Lung microvascular endothelial cell (primary cell): Measurements from ENCODE around the gene TH. TPM values are rescaled to one million over a fixed set of nuclear protein-coding genes. Genes with fewer than 3 reads are reported as not detected.

ENCODE experiments used
- DNase-seq, 2 donors: peaks; one replicate each; pipeline versions ENCODE4 v3.0.0 to v3.0.0-alpha.2; 2010; ENCODE audit warnings: low read depth in 2 of 2
- total RNA-seq: library from RNA; depleted of rRNA; stranded (reverse); fragments of >200 nt; gene quantifications from 2 replicates; pipeline ENCODE4 v1.2.1, GENCODE V29; 2014

Gene TH
- total RNA-seq, 1 donor from 2014 or later: under 0.01 TPM

GRCh38 chr11:2114430-2115241 lies 57.0 kb downstream of the TH start:
- no peak for DNase-seq

Other genes with a start within 250 kb of the TH start
- gene MRPL23, start 224.5 kb downstream of the TH start, total RNA-seq: 58.0 and 77.6 TPM in 2 replicates
- 20.0 and 53.6 TPM in 2 replicates for gene H19, start 174.0 kb downstream of the TH start, total RNA-seq
- 4.6 and 6.7 TPM in 2 replicates for gene IGF2, start 32.4 kb downstream of the TH start, total RNA-seq
- gene INS, start 10.6 kb downstream of the TH start, total RNA-seq: not detected in 2 replicates
- gene ASCL2, start 98.8 kb upstream of the TH start, total RNA-seq: under 0.01 TPM in 1 of 2 replicates, not detected in the other
- not detected in 2 replicates for gene C11orf21, start 130.1 kb upstream of the TH start, total RNA-seq
- gene TSPAN32, start 130.2 kb upstream of the TH start, total RNA-seq: not detected in 2 replicates
- 140 and 212 TPM in 2 replicates for gene CD81, start 205.5 kb upstream of the TH start, total RNA-seq
- 36.8 and 57.3 TPM in 2 replicates for gene TSSC4, start 228.9 kb upstream of the TH start, total RNA-seq